Measurements from ENCODE around the gene SLC22A8.

GRCh38 chr11:63012839-63013238 is 2.8 kb downstream of the SLC22A8 start:
- TF ChIP-seq EZH2 (IDR thresholded peaks at IDR 0.05; ENCODE audit: low read depth) = no peak
- no peak for TF ChIP-seq CTCF (conservative IDR thresholded peaks at IDR 0.05)

Measured in PC-9 (cell line).